MM.1S (cell line): ENCODE results near the gene GRWD1.

Experiments used
- CTCF ChIP-seq: fragments of 300-600 bp; sonication (generic); IDR thresholded peaks from 2 replicates; pipeline ENCODE4 v1.5.1; 2016; ENCODE audit warnings: antibody characterized with exemption, low read length, mixed read lengths
- EZH2 ChIP-seq: fragments of 300-600 bp; sonication (generic); optimal IDR thresholded peaks from 2 replicates; pipeline ENCODE3; 2017; ENCODE audit warnings: low read depth, mild to moderate bottlenecking, antibody characterized with exemption, low read length, mixed read lengths

GRCh38 chr19:48400018-48400742 is 45.6 kb upstream of the GRWD1 start:
- TF ChIP-seq CTCF (no peak), EZH2 (no peak)
